ENCODE measurements around the gene MYO15A.

Gene MYO15A

DNA sequence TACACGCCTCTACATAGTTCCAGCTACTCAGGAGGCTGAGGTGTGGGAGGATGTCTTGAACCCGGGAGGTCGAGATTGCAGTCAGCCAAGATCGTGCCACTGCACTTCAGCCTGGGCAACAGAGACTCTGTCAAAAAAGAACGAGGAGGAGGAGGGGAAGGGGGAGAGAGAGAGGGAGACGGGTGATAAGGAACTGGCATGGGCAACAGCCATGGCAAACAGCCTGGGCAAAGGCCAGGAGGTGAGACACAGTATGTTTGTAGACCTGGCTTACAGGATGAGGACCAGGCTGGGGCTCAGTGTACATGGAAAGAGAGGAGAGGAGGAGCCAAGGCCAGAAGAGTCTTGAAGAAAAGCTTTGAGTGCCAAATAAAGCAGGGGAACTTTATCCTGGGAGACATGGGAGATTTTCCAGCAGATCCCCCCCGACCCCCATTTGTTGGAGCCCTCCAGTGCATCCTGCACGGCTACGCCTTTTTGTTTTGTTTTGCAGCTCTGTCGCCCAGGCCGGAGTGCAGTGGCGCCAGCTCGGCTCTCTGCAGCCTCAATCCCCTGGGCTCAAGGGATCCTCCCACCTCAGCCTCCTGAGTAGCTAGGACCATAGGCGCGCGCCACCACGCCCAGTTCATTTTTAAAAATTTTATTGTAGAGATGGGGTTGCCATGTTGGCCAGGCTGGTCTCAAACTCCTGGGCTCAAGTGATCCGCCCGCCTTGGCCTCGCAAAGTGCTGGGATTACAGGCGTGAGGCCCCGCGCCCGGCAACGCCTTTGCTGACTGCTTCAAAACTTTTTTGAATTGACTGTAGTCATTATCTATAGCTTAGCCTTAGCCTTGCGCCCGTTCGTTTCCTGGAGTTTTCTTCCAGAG, 73.8 kb downstream of the MYO15A start (continued):
- TF ChIP-seq, protein P1, sequence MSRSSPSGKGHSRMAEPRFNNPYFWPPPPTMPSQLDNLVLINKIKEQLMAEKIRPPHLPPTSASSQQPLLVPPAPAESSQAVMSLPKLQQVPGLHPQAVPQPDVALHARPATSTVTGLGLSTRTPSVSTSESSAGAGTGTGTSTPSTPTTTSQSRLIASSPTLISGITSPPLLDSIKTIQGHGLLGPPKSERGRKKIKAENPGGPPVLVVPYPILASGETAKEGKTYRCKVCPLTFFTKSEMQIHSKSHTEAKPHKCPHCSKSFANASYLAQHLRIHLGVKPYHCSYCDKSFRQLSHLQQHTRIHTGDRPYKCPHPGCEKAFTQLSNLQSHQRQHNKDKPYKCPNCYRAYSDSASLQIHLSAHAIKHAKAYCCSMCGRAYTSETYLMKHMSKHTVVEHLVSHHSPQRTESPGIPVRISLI (tag by site-specific recombination; IDR thresholded peaks at IDR 0.05) = no peak
- TF ChIP-seq HOXD13 (CRISPR knock-in tag; IDR thresholded peaks at IDR 0.05; ENCODE audit: borderline replicate concordance) (0 out of 2 replicates have a peak, but pooled peaks have one; percentile 40), GLIS2 (tag by site-specific recombination; IDR thresholded peaks at IDR 0.05) (no peak), ZNF596 (tag by site-specific recombination; IDR thresholded peaks at IDR 0.05) (no peak), ZNF404 (tag by site-specific recombination; IDR thresholded peaks at IDR 0.05) (no peak), KLF1 (tag by site-specific recombination; IDR thresholded peaks at IDR 0.05) (peak; percentile 65), ZNF561 (tag by site-specific recombination; IDR thresholded peaks at IDR 0.05; ENCODE audit: borderline replicate concordance) (peak; percentile 73; the same call in 1 of the 2 replicates), ZNF114 (tag by site-specific recombination; IDR thresholded peaks at IDR 0.05) (no peak)
- TF ChIP-seq, protein P2, sequence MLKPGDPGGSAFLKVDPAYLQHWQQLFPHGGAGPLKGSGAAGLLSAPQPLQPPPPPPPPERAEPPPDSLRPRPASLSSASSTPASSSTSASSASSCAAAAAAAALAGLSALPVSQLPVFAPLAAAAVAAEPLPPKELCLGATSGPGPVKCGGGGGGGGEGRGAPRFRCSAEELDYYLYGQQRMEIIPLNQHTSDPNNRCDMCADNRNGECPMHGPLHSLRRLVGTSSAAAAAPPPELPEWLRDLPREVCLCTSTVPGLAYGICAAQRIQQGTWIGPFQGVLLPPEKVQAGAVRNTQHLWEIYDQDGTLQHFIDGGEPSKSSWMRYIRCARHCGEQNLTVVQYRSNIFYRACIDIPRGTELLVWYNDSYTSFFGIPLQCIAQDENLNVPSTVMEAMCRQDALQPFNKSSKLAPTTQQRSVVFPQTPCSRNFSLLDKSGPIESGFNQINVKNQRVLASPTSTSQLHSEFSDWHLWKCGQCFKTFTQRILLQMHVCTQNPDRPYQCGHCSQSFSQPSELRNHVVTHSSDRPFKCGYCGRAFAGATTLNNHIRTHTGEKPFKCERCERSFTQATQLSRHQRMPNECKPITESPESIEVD (tag by site-specific recombination; IDR thresholded peaks at IDR 0.05) = no peak
- TF ChIP-seq, protein P3, sequence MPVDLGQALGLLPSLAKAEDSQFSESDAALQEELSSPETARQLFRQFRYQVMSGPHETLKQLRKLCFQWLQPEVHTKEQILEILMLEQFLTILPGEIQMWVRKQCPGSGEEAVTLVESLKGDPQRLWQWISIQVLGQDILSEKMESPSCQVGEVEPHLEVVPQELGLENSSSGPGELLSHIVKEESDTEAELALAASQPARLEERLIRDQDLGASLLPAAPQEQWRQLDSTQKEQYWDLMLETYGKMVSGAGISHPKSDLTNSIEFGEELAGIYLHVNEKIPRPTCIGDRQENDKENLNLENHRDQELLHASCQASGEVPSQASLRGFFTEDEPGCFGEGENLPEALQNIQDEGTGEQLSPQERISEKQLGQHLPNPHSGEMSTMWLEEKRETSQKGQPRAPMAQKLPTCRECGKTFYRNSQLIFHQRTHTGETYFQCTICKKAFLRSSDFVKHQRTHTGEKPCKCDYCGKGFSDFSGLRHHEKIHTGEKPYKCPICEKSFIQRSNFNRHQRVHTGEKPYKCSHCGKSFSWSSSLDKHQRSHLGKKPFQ (tag by site-specific recombination; IDR thresholded peaks at IDR 0.05) = no peak

DNA sequence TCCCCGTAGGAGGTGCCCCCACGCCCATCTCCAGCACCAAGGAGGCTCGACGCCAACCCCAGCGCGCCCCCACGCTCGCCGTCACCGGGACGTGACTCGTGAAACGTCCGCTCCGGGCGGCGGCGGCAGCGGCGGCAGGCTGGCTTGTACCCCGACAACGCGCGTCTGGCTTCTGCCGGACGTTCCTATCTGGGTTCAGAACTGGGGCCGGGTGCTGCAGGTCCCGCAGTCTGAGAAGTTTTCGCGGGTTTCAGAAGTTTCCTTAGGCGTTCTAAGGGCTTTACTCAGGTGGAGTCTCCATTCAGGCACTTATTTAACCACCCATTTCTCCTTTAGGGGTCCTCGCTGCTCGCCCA, 74.4 kb downstream of the MYO15A start:
- ChIA-PET CTCF (interaction anchor here (0.7 to 3.4 kb wide), 5 partner anchors 11 to 40 kb away, joined by 3 to 20 read pairs (median 4); no protein-coding TSS in a partner anchor), POLR2A (interaction anchor here (0.6 to 3.3 kb wide), 20 partner anchors 10 to 211 kb away, joined by 3 to 24 read pairs (median 4); partner anchors contain the start of genes DRC3 and TOM1L2)
- Histone ChIP-seq H3K4me1 (ENCODE audit: control insufficient read depth, insufficient read depth, low read length) (peaks cover 26% of the 10 kb centered on the region), H3K4me3 (ENCODE audit: low read depth, low read length) (peak overlapping the region; percentile 59), H3K9me3 (ENCODE audit: control insufficient read depth, insufficient read depth, low read depth, low read length) (no peaks in the 10 kb centered on the region), H3K27ac (ENCODE audit: extremely low read depth, low read depth, low read length) (peak overlapping the region; percentile 94), H3K36me3 (ENCODE audit: control insufficient read depth in 2 of 2, insufficient read depth in 1 of 2, low read length in 2 of 2) (peaks cover 11 to 32% of the 10 kb centered on the region in 2 experiments; a peak in 2 of 3 replicates)
- TF ChIP-seq ZNF311 (tag by site-specific recombination; IDR thresholded peaks at IDR 0.05; ENCODE audit: borderline replicate concordance) (no peak), ZNF777 (tag by site-specific recombination; IDR thresholded peaks at IDR 0.05; ENCODE audit: borderline replicate concordance) (peak; percentile 95; the same call in 1 of the 2 replicates), SCRT1 (tag by site-specific recombination; IDR thresholded peaks at IDR 0.05; ENCODE audit: borderline replicate concordance) (no peak), YY1 (tag by site-specific recombination; IDR thresholded peaks at IDR 0.05) (0 out of 2 replicates have a peak, but pooled peaks have one; percentile 15), ZNF404 (tag by site-specific recombination; IDR thresholded peaks at IDR 0.05) (no peak), ZNF529 (tag by site-specific recombination; IDR thresholded peaks at IDR 0.05; ENCODE audit: insufficient replicate concordance) (no peak), ZNF555 (tag by site-specific recombination; conservative IDR thresholded peaks at IDR 0.05) (no peak), ZNF510 (tag by site-specific recombination; IDR thresholded peaks at IDR 0.05; ENCODE audit: insufficient replicate concordance) (no peak), ZSCAN30 (tag by site-specific recombination; IDR thresholded peaks at IDR 0.05) (no peak), ZFHX2 (tag by site-specific recombination; conservative IDR thresholded peaks at IDR 0.05) (peak; percentile 93), ZNF549 (tag by site-specific recombination; IDR thresholded peaks at IDR 0.05) (no peak), ZBTB20 (tag by site-specific recombination; IDR thresholded peaks at IDR 0.05) (no peak; the same call in 1 of the 2 replicates), ZXDB (tag by site-specific recombination; IDR thresholded peaks at IDR 0.05) (peak; percentile 61; the same call in 1 of the 2 replicates), ZNF121 (tag by site-specific recombination; IDR thresholded peaks at IDR 0.05) (no peak), ZFP69B (tag by site-specific recombination; IDR thresholded peaks at IDR 0.05) (0 out of 2 replicates have a peak, but pooled peaks have one; percentile 41), ZNF473 (tag by site-specific recombination; IDR thresholded peaks at IDR 0.05) (no peak), MZF1 (tag by site-specific recombination; IDR thresholded peaks at IDR 0.05; ENCODE audit: borderline replicate concordance) (no peak), ZNF214 (tag by site-specific recombination; IDR thresholded peaks at IDR 0.05; ENCODE audit: borderline replicate concordance) (no peak), ZNF658 (tag by site-specific recombination; IDR thresholded peaks at IDR 0.05) (no peak)
- TF ChIP-seq, protein P4, sequence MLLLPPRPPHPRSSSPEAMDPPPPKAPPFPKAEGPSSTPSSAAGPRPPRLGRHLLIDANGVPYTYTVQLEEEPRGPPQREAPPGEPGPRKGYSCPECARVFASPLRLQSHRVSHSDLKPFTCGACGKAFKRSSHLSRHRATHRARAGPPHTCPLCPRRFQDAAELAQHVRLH (tag by site-specific recombination; IDR thresholded peaks at IDR 0.05) = no peak
- TF ChIP-seq, protein P5, sequence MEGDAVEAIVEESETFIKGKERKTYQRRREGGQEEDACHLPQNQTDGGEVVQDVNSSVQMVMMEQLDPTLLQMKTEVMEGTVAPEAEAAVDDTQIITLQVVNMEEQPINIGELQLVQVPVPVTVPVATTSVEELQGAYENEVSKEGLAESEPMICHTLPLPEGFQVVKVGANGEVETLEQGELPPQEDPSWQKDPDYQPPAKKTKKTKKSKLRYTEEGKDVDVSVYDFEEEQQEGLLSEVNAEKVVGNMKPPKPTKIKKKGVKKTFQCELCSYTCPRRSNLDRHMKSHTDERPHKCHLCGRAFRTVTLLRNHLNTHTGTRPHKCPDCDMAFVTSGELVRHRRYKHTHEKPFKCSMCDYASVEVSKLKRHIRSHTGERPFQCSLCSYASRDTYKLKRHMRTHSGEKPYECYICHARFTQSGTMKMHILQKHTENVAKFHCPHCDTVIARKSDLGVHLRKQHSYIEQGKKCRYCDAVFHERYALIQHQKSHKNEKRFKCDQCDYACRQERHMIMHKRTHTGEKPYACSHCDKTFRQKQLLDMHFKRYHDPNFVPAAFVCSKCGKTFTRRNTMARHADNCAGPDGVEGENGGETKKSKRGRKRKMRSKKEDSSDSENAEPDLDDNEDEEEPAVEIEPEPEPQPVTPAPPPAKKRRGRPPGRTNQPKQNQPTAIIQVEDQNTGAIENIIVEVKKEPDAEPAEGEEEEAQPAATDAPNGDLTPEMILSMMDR (tag by site-specific recombination; IDR thresholded peaks at IDR 0.05) = peak; percentile 70; the same call in 1 of the 2 replicates

All from HEK293 (cell line).